ENCODE measurements around the gene CYRIA. TPM values are rescaled to one million over a fixed set of nuclear protein-coding genes. Genes with fewer than 3 reads are reported as not detected.
A peak's percentile ranks its signal among the peaks of the same experiment; 100 is the strongest.

CYRIA gene
- total RNA-seq, 2 experiments from 2014 or later: 1.3 TPM

DNA sequence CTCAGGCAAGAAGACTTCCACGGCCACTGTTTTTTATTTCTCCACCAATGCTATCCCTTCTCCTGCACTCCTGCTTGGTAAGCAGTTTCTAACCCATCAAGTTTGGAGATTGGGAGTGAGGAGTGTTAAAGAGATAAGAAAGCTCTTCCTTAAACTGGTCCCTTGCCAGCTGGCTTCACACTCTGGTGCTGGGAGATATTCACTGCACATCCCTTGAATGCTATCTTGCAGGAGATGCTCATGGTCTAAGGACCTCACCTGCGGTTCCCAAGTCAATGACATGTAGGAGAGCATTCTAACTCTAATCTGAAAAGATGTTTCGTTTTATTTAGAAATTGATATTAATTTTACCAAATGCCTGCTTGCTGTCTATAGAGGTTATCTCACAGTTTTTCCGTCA, 28.2 kb upstream of the CYRIA start:
- Histone ChIP-seq H3K27me3 (ENCODE audit: control insufficient read depth in 1 of 2, insufficient read depth in 2 of 2, low read length in 2 of 2) (no peaks in the 10 kb centered on the region), H3K4me1 (ENCODE audit: insufficient read depth, low read length) (no peaks in the 10 kb centered on the region), H3K9me3 (ENCODE audit: control insufficient read depth in 1 of 2, insufficient read depth in 1 of 2, low read length in 2 of 2) (no peaks in the 10 kb centered on the region), H3K4me3 (ENCODE audit: low read length) (no peak overlapping the region), H3K36me3 (ENCODE audit: insufficient read depth, low read length) (no peaks in the 10 kb centered on the region), H3K27ac (ENCODE audit: low read depth in 1 of 2, low read length in 2 of 2) (no peak overlapping the region)
- DNase-seq: no peak
- H3K4me3 Mint-ChIP-seq: no peak overlapping the region
- no peaks in the 10 kb centered on the region for H3K36me3 Mint-ChIP-seq (ENCODE audit: low read depth)
- no peaks in the 10 kb centered on the region for H3K27me3 Mint-ChIP-seq
- H3K4me1 Mint-ChIP-seq (ENCODE audit: low read depth): no peaks in the 10 kb centered on the region
- peaks cover 5% of the 10 kb centered on the region for H3K9me3 Mint-ChIP-seq
- H3K27ac Mint-ChIP-seq: no peak overlapping the region
- ChIA-PET POLR2A (no interaction called here), CTCF (no interaction called here)
- ATAC-seq (ENCODE audit: poor library complexity): no peak
- intact Hi-C loops (cut with DNase I, micrococcal nuclease): no loop called here
- TF ChIP-seq, protein P1, sequence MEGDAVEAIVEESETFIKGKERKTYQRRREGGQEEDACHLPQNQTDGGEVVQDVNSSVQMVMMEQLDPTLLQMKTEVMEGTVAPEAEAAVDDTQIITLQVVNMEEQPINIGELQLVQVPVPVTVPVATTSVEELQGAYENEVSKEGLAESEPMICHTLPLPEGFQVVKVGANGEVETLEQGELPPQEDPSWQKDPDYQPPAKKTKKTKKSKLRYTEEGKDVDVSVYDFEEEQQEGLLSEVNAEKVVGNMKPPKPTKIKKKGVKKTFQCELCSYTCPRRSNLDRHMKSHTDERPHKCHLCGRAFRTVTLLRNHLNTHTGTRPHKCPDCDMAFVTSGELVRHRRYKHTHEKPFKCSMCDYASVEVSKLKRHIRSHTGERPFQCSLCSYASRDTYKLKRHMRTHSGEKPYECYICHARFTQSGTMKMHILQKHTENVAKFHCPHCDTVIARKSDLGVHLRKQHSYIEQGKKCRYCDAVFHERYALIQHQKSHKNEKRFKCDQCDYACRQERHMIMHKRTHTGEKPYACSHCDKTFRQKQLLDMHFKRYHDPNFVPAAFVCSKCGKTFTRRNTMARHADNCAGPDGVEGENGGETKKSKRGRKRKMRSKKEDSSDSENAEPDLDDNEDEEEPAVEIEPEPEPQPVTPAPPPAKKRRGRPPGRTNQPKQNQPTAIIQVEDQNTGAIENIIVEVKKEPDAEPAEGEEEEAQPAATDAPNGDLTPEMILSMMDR (IDR thresholded peaks at IDR 0.05): no peak

DNA sequence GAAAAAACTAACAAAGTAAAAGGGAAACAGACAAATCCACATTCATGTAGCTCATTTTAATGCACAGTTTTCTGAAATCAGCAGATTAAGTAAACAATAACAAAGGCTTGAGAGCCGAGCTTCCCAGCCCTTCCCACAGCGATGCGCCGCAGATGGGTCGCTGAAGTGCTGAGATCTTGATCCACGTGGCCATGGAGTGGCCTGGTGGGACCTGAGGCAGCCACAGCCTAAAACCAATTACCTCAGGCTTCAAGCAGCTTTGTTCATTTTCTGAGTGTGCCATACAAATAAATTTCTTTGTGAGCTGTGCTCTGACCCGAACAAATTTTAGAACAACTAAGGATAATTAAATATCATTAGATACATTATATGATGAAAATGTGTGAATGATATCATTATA, 25.6 kb upstream of the CYRIA start:
- Mint-ChIP-seq H3K9me3 (no peaks in the 10 kb centered on the region), H3K4me3 (no peak overlapping the region), H3K27me3 (peaks cover 4% of the 10 kb centered on the region), H3K27ac (no peak overlapping the region), H3K4me1 (ENCODE audit: low read depth) (no peaks in the 10 kb centered on the region), H3K36me3 (ENCODE audit: low read depth) (no peaks in the 10 kb centered on the region)
- POLR2A ChIA-PET: no interaction called here
- intact Hi-C loops (cut with DNase I, micrococcal nuclease): no loop called here
- no peak for ATAC-seq (ENCODE audit: poor library complexity)
- no peak overlapping the region for H3K4me3 ChIP-seq (ENCODE audit: low read length)
- TF ChIP-seq, protein P1 (IDR thresholded peaks at IDR 0.05): no peak
- no peaks in the 10 kb centered on the region for H3K4me1 ChIP-seq (ENCODE audit: insufficient read depth, low read length)
- no peaks in the 10 kb centered on the region for H3K9me3 ChIP-seq (ENCODE audit: control insufficient read depth in 1 of 2, insufficient read depth in 1 of 2, low read length in 2 of 2)
- H3K27ac ChIP-seq (ENCODE audit: low read depth in 1 of 2, low read length in 2 of 2): no peak overlapping the region
- H3K27me3 ChIP-seq (ENCODE audit: control insufficient read depth in 1 of 2, insufficient read depth in 2 of 2, low read length in 2 of 2): peaks cover 0 to 2% of the 10 kb centered on the region in 2 experiments
- no peaks in the 10 kb centered on the region for H3K36me3 ChIP-seq (ENCODE audit: insufficient read depth, low read length)
- CTCF ChIA-PET: no interaction called here
- DNase-seq: no peak

DNA sequence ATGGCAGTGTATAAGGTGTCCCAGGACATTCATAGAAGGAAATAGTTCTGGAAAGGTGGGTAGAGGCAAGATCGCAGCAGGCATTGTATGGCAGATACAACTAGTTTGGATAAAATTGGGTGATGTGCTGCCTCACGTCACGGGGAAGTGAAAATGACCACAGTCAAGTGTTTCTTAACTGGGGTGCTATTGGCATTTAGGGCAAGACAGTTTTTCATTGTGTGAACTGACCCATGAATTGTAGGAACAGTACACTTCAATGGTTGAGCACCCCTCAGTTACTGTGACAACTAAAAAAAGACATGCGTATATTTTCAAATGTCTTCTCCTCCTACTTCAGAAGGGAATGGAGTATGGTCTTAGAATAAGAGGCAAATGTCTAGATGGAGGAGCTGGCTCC, 22.3 kb upstream of the CYRIA start:
- ATAC-seq (ENCODE audit: poor library complexity): no peak
- H3K27ac ChIP-seq (ENCODE audit: low read depth in 1 of 2, low read length in 2 of 2): no peak overlapping the region

More for the DNA sequence above, 22.3 kb upstream of the CYRIA start:
- Mint-ChIP-seq H3K27me3 (peaks cover 13% of the 10 kb centered on the region), H3K27ac (no peak overlapping the region), H3K9me3 (no peaks in the 10 kb centered on the region), H3K4me3 (no peak overlapping the region), H3K36me3 (ENCODE audit: low read depth) (no peaks in the 10 kb centered on the region), H3K4me1 (ENCODE audit: low read depth) (no peaks in the 10 kb centered on the region)
- CTCF ChIA-PET: no interaction called here
- DNase-seq: peak in 1 of 14 experiments; percentile 9
- TF ChIP-seq, protein P1 (IDR thresholded peaks at IDR 0.05): no peak
- peaks cover 0 to 2% of the 10 kb centered on the region in 2 experiments for H3K27me3 ChIP-seq (ENCODE audit: control insufficient read depth in 1 of 2, insufficient read depth in 2 of 2, low read length in 2 of 2)
- no peaks in the 10 kb centered on the region for H3K9me3 ChIP-seq (ENCODE audit: control insufficient read depth in 1 of 2, insufficient read depth in 1 of 2, low read length in 2 of 2)
- intact Hi-C loops (cut with DNase I, micrococcal nuclease): no loop called here
- no peak overlapping the region for H3K4me3 ChIP-seq (ENCODE audit: low read length)
- no peaks in the 10 kb centered on the region for H3K36me3 ChIP-seq (ENCODE audit: insufficient read depth, low read length)
- POLR2A ChIA-PET: no interaction called here
- no peaks in the 10 kb centered on the region for H3K4me1 ChIP-seq (ENCODE audit: insufficient read depth, low read length)

Data from CD4-positive, alpha-beta T cell (primary cell).